NAMALWA (cell line): Measurements from ENCODE around the gene CLDN34.

Experiments used
- DNase-seq: peaks from one replicate; pipeline ENCODE4 v3.0.0-alpha.2; 2015; ENCODE audit warnings: low spot score

CLDN34 gene

DNA sequence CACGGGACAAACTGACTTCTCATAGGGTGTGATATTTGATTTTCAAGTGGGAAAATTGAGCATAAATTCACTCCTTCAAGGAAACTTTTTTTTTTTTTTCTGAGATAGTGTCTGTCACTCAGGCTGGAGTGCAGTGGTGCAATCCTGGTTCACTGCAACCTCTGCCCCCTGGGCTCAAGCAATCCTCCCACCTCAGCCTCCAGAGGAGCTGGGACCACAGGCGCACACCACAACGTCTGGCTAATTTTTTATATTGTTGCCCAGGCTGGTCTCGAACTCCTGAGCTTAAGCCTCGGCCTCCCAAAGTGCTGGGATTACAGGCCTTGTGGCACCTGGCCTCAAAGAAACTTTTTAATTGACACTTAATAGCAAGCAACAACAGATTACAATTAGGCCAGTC, 13.8 kb downstream of the CLDN34 start:
- no peak for DNase-seq

DNA sequence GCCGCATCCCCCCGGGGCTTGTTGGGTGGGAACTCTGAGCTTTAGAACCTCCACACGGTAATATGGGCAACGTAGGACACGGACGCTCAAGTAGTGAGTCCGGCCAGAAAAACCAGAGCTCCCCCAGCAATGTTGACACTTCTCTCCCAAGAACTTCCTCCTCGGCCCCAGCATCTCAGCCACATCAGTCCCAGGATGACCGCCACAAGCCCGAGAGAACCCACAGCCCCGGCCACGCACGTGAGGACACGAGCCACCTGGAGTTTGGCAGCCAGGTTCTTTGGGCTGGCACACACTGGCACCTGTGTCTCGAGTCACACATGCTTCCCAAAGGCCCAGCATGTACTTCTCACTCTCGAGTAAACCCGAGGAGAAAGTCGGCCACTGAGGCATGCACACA, 16.3 kb downstream of the CLDN34 start:
- DNase-seq, result no peak

DNA sequence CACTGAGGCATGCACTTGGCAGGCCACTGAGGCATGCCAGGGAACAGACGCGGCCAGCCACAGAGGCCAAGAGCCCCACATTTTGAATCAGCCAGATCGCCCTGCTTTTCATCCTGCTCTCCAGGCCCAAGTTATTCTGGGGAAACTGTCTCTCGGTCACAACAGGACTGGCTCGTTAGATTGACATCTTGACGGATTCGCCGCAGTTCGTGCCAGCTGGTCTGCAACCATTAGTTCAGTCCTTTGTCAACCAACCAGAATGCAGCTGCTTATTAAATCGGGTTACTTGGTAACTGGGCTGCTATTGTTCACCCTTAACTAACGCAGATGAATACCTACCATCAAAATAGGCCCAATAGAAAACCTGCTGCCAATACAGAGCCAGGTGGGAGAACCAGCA, 16.7 kb downstream of the CLDN34 start:
- DNase-seq, result no peak

DNA sequence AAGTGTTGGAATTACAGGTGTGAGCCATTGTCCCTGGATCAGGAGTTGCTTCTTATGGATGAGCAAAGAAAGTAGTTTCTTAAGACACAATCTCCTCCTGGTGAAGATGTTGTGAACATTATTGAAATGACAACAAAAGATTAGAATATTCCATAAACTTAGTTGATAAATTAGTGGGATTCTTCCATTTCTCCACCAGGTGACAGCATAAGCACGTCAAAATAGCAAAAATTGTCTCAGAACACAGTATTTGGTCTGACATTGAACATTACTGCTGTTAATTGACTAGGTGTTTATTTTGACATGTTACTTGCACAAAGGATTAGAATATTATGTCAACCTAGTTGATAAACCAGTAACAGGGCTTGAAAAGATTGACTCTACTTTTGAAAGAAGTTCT, 21.6 kb downstream of the CLDN34 start:
- peak; percentile 33 for DNase-seq

DNA sequence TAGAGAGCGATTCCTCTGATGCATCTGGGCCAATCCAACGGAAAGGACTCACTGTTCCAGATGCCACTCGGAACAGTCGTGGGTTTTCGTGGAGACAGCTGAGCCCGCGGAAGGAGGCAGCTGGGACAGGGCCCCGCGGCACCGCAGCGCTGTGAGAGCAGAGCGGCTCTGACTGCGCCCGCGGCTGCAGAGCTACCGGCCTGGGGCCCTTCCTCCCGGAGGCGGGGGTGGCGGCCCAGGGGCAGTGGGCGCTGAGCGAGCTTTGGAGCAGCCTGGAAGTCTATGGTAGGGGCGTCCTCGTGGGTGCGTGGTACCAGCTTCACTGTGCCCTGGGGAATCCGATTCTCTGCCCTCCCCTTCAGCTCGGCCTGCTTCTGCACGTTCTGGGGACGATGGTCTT, 24.9 kb downstream of the CLDN34 start:
- DNase-seq, result no peak

GRCh38 chrX:9992724-9993123, 25.6 kb downstream of the CLDN34 start:
- DNase-seq, result no peak

DNA sequence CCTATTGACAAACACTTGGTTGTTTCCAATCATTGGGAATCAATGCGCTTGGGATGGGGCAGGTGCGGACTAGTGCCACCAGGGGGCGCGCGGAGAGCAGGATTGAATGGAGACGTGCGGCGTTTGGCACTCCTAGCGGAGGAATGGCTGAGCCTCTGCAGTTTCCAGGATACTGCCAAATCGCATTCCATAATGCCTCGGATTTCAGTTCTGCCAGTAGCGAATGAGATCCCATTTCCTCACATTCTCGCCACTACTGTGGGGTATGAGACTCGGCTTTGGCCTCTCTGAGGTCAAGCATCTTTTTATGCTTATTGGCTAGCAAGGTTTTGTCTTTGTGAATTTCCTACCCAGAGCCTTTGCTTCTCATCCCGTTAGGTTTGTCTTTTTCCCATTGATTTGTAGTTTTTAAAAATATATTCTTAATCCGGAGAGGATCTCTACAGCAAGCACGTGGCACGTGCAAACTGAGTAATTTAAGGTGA, 28.7 kb downstream of the CLDN34 start:
- DNase-seq, result peak; percentile 58

- no peak for DNase-seq
These were observed 29.9 kb downstream of the CLDN34 start for GRCh38 chrX:9997041-9997440.

DNA sequence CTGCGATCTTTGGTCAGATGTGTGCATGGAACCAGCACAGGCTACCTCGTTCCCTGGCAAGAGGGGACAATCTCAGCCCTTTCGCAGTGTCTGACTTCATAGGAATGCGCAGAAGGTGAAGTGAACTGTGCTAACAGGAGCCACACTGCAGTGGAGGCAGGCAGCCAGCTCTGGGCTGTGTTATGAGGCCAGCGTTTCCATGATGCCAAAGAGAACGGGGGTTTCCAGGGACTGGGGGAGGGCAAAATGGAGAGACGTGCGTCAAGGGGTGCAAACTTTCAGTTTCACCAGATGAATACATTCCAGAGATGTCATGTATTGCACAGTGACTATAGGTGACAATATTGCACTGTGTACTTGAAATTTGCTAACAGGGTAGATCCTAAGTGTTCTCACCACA, 30.4 kb downstream of the CLDN34 start:
- DNase-seq, result no peak

GRCh38 chrX:10001496-10001895, 34.3 kb downstream of the CLDN34 start:
- DNase-seq, result no peak

GRCh38 chrX:10004832-10005475, 37.8 kb downstream of the CLDN34 start:
- no peak for DNase-seq

DNA sequence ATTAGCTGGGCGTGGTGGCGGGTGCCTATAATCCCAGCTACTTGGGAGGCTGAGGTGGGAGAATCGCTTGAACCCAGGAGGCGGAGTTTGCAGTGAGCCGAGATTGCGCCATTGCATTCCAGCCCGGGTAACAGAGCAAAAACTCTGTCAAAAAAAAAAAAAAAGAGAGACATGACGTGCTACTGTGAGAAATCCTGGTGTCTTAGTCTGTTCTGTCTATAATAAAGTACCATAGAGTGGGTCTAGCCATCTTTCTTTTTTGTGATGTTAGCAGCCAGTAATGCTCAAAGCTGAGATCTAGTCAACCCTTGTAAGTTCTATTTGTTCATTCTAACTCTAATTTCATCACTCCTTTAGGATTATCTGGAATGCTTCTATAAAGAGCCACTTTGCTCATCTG, 38.9 kb downstream of the CLDN34 start:
- DNase-seq, result no peak

DNA sequence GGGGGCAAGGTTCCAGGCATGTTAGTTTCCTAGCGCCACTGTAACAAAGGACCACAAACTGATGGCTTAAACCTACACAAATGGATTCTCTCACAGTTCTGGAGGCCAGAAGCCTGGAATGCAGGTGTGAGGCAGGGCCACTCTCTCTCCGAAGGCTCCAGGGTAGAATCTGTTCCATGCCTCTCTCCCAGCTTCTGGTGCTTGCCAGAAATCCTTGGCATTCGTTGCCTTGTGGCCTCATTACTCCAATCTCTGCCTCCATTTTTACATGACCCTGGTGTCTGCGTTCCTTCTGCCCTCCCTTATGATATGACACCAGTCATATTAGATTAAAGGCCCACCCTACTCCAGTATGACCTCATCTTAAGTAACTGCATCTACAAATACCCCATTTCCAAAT, 39.6 kb downstream of the CLDN34 start:
- DNase-seq, result no peak

DNA sequence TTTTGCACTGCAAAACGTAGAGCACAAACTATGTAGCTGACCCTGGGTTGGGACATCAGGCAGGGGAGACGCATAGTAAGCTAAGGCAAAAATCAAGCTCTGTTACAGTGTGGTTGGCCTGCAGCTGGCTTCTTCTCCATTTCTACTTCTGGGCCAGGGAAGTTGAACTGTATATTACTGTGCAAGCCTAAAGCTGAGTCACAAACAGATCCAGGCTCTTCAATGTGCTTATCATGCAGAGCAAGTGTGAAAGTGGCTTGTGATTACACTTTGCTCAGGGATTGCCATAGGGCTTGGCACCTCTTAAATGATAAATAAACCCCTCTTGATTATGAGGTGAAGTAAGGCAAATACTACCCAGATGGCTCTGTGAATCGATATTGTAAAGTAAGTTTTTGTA, 40.5 kb downstream of the CLDN34 start:
- no peak for DNase-seq

DNA sequence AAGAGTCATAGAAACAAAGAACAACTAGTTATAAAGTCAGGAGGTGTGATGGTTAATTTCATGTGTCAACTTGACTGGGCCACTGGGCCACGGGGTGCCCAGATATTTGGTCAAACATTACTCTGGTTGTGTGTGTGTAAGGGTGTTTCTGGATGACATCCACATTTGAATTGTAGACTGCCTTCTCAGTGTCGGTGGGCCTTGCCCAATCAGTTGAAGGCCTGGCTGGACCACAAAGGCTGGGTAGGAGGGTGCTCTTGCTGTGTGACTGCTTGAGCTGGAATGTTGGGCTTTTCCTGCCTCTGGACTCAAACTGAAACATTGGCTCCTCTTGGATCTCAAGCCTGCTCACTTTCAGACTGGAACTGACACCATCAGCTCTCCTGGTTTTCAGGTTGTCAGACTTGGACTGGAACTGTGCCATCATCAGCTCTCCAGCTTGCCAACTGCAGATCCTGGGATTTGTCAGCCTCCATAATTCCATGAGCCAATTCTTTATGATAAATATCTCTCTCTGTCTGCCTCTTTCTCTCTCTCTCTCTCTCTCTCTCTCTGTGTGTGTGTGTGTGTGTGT, 41.4 kb downstream of the CLDN34 start:
- DNase-seq, result no peak

- DNase-seq, result no peak
These were observed 42.6 kb downstream of the CLDN34 start for GRCh38 chrX:10009741-10010140.

- no peak for DNase-seq
These were observed 43.5 kb downstream of the CLDN34 start for GRCh38 chrX:10010686-10011085.

- no peak for DNase-seq
These were observed 44.2 kb downstream of the CLDN34 start for GRCh38 chrX:10011261-10011931.

GRCh38 chrX:10011991-10012390, 44.8 kb downstream of the CLDN34 start:
- no peak for DNase-seq

- peak; percentile 52 for DNase-seq
These were observed 47.5 kb downstream of the CLDN34 start for GRCh38 chrX:10014462-10015354.

- no peak for DNase-seq
These were observed 48.2 kb downstream of the CLDN34 start for GRCh38 chrX:10015355-10015722.

DNA sequence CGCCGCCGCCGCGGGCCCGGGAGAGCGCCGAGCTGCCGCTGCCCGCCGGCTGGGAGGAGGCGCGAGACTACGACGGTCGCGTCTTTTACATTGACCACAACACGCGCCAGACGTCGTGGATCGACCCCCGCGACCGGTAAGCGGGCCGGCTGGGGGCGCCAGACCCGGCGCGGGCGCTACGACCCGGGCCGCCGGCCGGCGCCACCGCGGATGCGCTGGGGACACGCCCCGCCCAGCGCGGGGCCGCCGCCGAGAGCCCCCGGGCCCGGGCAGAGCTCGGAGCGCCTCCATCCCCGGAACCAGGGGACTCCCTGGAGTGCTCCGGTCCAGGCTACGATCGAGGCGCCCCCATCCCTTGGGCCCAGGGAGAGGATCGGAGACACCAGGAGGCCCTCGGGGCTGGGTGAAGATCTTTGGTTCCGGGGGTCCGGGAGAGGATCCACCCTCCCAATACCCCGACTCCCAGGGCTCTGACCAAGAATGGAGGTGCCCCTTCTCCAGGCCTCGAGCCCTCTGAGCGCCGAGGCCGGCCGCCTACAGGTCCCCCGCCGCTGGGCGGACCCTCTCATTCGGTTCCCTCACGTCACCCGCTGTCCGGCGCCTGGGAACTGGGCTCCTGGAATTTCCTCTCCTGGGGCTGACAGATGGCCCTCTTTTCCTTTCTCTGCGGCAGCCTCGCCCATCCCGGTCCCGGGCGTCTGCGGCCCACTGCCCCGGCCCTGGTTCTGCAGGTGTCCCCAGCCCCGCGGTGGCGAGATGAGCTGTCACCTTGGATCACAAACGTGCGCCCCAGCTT, 48.8 kb downstream of the CLDN34 start:
- DNase-seq, result no peak
